Astrocyte (in vitro differentiated cells and primary cell): ENCODE measurements around the gene PKNOX2.

Experiments used
- CTCF ChIP-seq: IDR thresholded peaks from 2 replicates; pipeline ENCODE4 v1.5.1; 2011; ENCODE audit warnings: low read depth, mild to moderate bottlenecking, inconsistent platforms, low read length, moderate library complexity; ENCODE audit not compliant: insufficient read depth
- EZH2 ChIP-seq: IDR thresholded peaks from 2 replicates; pipeline ENCODE4 v1.6.1; 2012; ENCODE audit warnings: mild to moderate bottlenecking, low read length, inconsistent platforms; ENCODE audit not compliant: insufficient read depth

- TF ChIP-seq CTCF (no peak), EZH2 (no peak)
These were observed 75.3 kb downstream of the PKNOX2 start for GRCh38 chr11:125239585-125240560.
